DOHH2 (cell line): ENCODE measurements around the gene CEP131.

Experiments
- H3F3A ChIP-seq: fragments of 200-600 bp; sonication (generic), shearing (Covaris generic); 2 replicates; pipeline ENCODE4 v1.6.0; 2016; ENCODE audit warnings: antibody characterized with exemption, mild to moderate bottlenecking; ENCODE audit not compliant: control insufficient read depth, insufficient read depth
- H3K27ac ChIP-seq: fragments of 200-600 bp; sonication (generic); 2 replicates; pipeline ENCODE4 v1.5.1; 2014; ENCODE audit warnings: low read depth, mild to moderate bottlenecking, low read length, moderate library complexity
- H3K27me3 ChIP-seq: fragments of 200-600 bp; sonication (generic); 2 replicates; pipeline ENCODE4 v1.6.1; 2014; ENCODE audit warnings: mild to moderate bottlenecking, low read length, mixed read lengths; ENCODE audit not compliant: control insufficient read depth
- H3K36me3 ChIP-seq: fragments of 200-600 bp; sonication (generic); 2 replicates; pipeline ENCODE4 v1.6.1; 2014; ENCODE audit warnings: mild to moderate bottlenecking, low read length, moderate library complexity, mixed read lengths; ENCODE audit not compliant: control insufficient read depth
- H3K4me1 ChIP-seq: fragments of 200-600 bp; sonication (generic); 2 replicates; pipeline ENCODE4 v1.6.1; 2014; ENCODE audit warnings: mild to moderate bottlenecking, low read length, mixed read lengths; ENCODE audit not compliant: control insufficient read depth
- H3K4me2 ChIP-seq: fragments of 200-600 bp; sonication (generic); 2 replicates; pipeline ENCODE4 v1.6.0; 2014; ENCODE audit warnings: mild to moderate bottlenecking, low read length, moderate library complexity
- H3K4me3 ChIP-seq: fragments of 200-600 bp; sonication (generic); 2 replicates; pipeline ENCODE4 v1.5.1; 2014; ENCODE audit warnings: mild to moderate bottlenecking, low read length, mixed read lengths
- H3K79me2 ChIP-seq: fragments of 200-600 bp; sonication (generic); 2 replicates; pipeline ENCODE4 v1.6.1; 2014; ENCODE audit warnings: mild to moderate bottlenecking, low read length, mixed read lengths; ENCODE audit not compliant: control insufficient read depth
- H3K9me2 ChIP-seq: fragments of 200-600 bp; sonication (generic); replicated peaks from 2 replicates; pipeline ENCODE4 v1.6.1; 2014; ENCODE audit warnings: mild to moderate bottlenecking, low read length, mixed read lengths; ENCODE audit not compliant: control insufficient read depth
- H3K9me3 ChIP-seq: fragments of 200-600 bp; sonication (generic); 2 replicates; pipeline ENCODE4 v1.6.1; 2014; ENCODE audit warnings: antibody characterized with exemption, low read length, mixed read lengths; ENCODE audit not compliant: control insufficient read depth, insufficient read depth
- H4K20me1 ChIP-seq: fragments of 200-600 bp; sonication (generic); 2 replicates; pipeline ENCODE4 v1.6.0; 2014; ENCODE audit warnings: low read depth, mild to moderate bottlenecking, antibody characterized with exemption, low read length, moderate library complexity; ENCODE audit not compliant: control insufficient read depth, insufficient read depth
- CTCF ChIP-seq: fragments of 200-600 bp; sonication (generic); IDR thresholded peaks from one replicate; pipeline ENCODE4 v1.5.1; 2014; ENCODE audit warnings: antibody characterized with exemption, mild to moderate bottlenecking, low read depth, low read length; ENCODE audit not compliant: poor library complexity, severe bottlenecking
- EZH2phosphoT487 ChIP-seq: fragments of 200-600 bp; sonication (generic); IDR thresholded peaks from 2 replicates; pipeline ENCODE4 v1.6.1; 2017; ENCODE audit warnings: borderline replicate concordance, mild to moderate bottlenecking, antibody characterized with exemption, low read length, moderate library complexity, mixed read lengths

The CEP131 gene

GRCh38 chr17:81188491-81188840, 34.3 kb downstream of the CEP131 start:
- H3K9me3 ChIP-seq = no peaks in the 10 kb centered on the region
- H3K4me3 ChIP-seq = no peak overlapping the region
- H4K20me1 ChIP-seq = no peaks in the 10 kb centered on the region
- no peaks in the 10 kb centered on the region for H3K79me2 ChIP-seq
- no peak for TF ChIP-seq EZH2phosphoT487
- TF ChIP-seq CTCF = no peak
- no peaks in the 10 kb centered on the region for H3K9me2 ChIP-seq
- no peak overlapping the region for H3K27ac ChIP-seq
- H3K4me1 ChIP-seq = no peaks in the 10 kb centered on the region
- no peaks in the 10 kb centered on the region for H3F3A ChIP-seq
- no peaks in the 10 kb centered on the region for H3K27me3 ChIP-seq
- no peak overlapping the region for H3K4me2 ChIP-seq
- H3K36me3 ChIP-seq = no peaks in the 10 kb centered on the region

GRCh38 chr17:81187586-81188490, 34.9 kb downstream of the CEP131 start:
- no peak for TF ChIP-seq EZH2phosphoT487
- no peak overlapping the region for H3K27ac ChIP-seq

GRCh38 chr17:81187120-81187519, 35.6 kb downstream of the CEP131 start:
- Histone ChIP-seq H3F3A (no peaks in the 10 kb centered on the region), H3K4me2 (no peak overlapping the region), H4K20me1 (no peaks in the 10 kb centered on the region), H3K4me1 (no peaks in the 10 kb centered on the region), H3K27ac (no peak overlapping the region), H3K9me2 (no peaks in the 10 kb centered on the region), H3K9me3 (no peaks in the 10 kb centered on the region), H3K27me3 (no peaks in the 10 kb centered on the region), H3K4me3 (no peak overlapping the region), H3K36me3 (no peaks in the 10 kb centered on the region), H3K79me2 (no peaks in the 10 kb centered on the region)
- TF ChIP-seq EZH2phosphoT487 (no peak), CTCF (no peak)

More at GRCh38 chr17:81187586-81188490, 34.9 kb downstream of the CEP131 start:
- Histone ChIP-seq H3K9me3 (no peaks in the 10 kb centered on the region), H3K79me2 (no peaks in the 10 kb centered on the region), H3K36me3 (no peaks in the 10 kb centered on the region), H3K27me3 (no peaks in the 10 kb centered on the region), H3K4me3 (no peak overlapping the region), H3F3A (no peaks in the 10 kb centered on the region), H4K20me1 (no peaks in the 10 kb centered on the region), H3K4me2 (no peak overlapping the region), H3K4me1 (no peaks in the 10 kb centered on the region), H3K9me2 (no peaks in the 10 kb centered on the region)

DNA sequence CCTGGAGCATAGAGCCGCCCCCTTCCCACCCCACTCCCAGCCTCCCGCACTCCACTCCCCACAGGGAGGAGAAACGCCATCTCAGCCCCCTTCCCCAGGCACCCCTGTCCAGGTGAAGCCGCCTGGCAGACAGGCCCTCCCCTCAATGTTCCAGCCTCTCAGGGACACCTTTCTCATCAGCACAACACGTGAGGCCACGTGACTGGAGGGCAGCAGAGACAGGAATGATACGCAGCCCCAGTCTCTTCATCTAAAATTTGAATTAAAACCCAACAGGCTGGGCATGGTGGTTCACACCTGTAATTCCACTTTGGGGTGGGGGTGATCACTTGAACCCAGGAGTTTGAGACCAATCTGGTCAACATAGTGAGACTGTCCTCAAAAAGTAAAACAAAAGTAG, 36.6 kb downstream of the CEP131 start:
- no peak overlapping the region for H3K4me2 ChIP-seq

More for the DNA sequence above, 36.6 kb downstream of the CEP131 start:
- TF ChIP-seq CTCF = no peak
- TF ChIP-seq EZH2phosphoT487 = no peak
- Histone ChIP-seq H3F3A (no peaks in the 10 kb centered on the region), H3K9me2 (no peaks in the 10 kb centered on the region), H4K20me1 (no peaks in the 10 kb centered on the region), H3K4me3 (no peak overlapping the region), H3K4me1 (no peaks in the 10 kb centered on the region), H3K9me3 (no peaks in the 10 kb centered on the region), H3K27me3 (no peaks in the 10 kb centered on the region), H3K27ac (no peak overlapping the region), H3K36me3 (no peaks in the 10 kb centered on the region), H3K79me2 (no peaks in the 10 kb centered on the region)
